Bone marrow (tissue), 2 donors: ENCODE data around the gene ZSWIM6.
A peak's percentile ranks its signal among the peaks of the same experiment; 100 is the strongest.

ENCODE experiments used
- DNase-seq, 2 donors: peaks; one replicate each; lab custom pipeline; 2025; lab: John Stamatoyannopoulos, UW

The ZSWIM6 gene

DNA sequence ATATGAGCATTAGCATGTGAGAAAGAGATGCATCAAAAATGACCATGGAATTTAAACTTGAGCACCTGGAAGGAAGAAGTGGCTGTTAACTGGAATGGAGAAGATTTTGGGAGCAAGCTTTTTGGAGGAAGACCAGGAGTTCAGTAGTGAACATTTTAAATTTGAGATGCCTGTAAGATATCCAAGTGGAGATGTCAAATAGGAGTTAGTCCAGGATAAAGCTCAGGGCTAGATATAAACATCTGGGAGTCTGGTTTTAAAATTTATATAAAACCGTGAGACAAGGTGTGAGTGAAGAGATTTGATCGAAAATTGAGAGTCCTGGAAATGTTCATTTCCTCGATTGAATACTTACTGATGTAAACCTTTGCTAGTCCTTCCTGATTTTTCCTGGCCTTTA is 217.5 kb downstream of the ZSWIM6 start:
- DNase-seq: no peak

DNA sequence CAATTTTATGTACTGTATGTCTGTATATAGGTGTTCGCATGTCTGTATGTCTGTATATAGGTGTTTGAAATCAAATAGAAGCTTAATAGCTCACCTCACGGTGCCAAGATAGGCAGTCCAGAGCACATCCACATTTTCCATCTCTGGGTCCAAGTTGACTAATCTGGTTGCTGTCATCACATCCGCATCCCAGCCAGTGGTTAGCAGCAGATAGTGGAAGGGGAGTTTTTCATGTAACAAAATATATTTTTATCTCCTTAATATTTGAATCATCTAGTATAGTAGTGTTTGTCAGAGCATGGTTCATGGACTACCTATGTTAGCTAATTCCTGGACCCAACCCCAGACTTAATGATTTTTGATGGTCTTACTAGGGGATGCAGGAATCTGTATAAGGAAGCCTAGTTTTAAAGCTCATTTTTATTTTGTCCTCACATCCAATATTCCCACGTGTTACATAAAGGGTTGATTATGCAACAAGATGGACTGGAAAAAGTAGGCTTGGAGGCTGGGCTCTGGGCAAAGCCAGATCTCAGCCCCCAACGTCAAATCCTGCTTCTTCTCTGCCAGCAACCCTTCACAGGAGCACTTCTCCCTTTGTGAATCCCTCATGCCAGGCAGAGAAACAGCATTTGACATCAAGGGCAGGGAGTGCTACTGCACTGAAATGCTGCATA is 219.7 kb downstream of the ZSWIM6 start:
- DNase-seq: no peak

GRCh38 chr5:61559146-61559545 is 227.1 kb downstream of the ZSWIM6 start:
- DNase-seq: no peak

- DNase-seq: no peak
These were observed 227.7 kb downstream of the ZSWIM6 start for GRCh38 chr5:61559722-61560121.

GRCh38 chr5:61563401-61563800 is 231.3 kb downstream of the ZSWIM6 start:
- no peak for DNase-seq

DNA sequence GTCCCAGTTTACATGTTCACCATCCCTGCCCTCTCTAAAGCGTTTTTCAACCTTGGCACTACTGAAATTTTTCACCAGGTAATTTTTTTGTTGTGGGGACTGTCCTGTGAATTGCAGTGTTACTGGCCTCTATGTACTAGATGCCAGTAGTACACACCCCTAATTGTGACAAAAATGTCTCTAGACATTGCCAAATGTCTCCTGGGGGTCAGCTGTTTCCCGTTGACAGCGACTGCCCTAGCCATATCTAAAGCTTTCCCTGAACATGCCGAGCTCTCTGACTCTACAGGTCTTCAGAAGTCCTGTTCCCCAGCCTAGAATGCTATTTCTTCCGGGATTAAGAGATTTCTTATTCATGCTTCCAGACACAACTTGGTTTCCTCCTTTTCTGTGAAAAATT is 235.3 kb downstream of the ZSWIM6 start:
- DNase-seq: no peak

DNA sequence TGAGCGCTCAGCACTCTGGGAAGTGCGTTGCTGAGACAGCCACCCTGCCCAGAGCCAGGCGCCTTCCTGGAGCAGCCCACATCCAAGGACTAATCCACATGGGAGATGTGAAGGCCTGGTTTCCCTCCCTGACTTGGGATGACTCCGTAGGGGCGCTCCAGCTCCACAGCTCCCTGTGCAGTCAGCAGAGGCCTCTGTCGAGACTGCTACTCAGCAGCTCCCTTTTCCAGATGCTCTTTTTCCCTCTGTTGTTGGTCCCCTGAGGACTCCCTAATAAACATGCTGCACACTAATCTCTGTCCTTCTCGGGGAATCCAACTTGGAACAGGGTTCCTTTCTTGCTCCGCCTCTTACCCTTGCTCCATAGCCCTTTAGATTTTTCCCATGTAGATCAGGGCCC is 237.3 kb downstream of the ZSWIM6 start:
- no peak for DNase-seq

DNA sequence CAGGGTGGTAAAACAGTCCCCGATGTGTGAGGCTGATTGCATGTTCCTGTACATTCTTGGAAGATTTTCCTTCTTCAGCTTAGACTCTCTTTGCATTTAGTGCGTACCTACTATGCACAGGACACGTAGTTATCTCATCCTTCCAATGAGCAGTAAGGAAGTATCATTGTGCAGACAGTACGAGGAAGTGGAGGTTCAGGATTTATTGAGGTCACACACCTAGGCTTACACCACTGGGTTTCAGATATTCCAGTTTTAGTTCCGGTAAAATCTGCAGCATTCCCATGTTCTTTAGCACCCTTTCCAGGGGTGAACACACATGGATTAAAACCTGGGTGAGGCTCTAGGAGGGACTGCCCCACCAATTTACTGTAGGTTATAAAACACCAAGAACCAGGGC is 238.7 kb downstream of the ZSWIM6 start:
- DNase-seq: no peak

GRCh38 chr5:61572959-61573358 is 240.9 kb downstream of the ZSWIM6 start:
- no peak for DNase-seq

DNA sequence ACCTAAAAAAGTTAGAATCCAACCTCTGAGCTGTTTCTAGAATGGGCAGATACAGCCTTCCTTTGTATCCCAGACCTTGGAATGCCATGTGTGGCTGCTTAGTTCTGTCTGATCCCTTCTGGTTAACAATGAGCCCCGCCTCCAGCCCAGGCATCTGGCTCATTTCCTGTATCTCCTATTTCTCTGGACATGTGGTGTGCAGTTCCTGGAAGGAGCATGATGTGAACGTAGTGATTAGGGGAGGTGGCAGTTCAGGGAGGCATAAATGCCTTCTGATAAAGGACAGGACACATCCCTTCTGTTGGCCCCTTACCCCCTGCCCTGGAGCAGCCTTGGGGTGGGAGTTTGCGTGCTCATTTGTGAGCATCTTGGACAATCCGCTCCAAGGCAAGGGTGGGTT is 243.0 kb downstream of the ZSWIM6 start:
- no peak for DNase-seq

DNA sequence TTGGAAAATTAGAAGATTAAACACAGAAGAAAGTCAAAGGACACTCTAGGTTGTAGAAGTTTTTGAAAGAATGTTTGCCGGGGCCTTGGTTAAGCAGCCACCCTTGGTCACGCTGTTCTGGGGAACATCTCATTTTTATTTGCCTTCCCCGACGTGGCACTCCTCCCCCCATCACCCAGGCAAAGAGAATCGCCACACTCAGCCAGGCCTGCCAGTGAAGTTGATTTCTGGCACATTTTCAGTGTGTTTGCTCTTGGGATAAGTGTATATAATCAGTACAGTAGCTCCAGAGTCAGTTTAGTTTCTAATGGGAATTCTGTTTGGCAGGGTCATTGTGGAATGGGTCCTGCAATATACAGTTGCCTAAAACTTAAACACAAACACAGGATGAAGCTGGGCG is 243.5 kb downstream of the ZSWIM6 start:
- no peak for DNase-seq

- no peak for DNase-seq
These were observed 244.5 kb downstream of the ZSWIM6 start for GRCh38 chr5:61576556-61576955.

- no peak for DNase-seq
These were observed 246.9 kb downstream of the ZSWIM6 start for GRCh38 chr5:61578858-61579503.

GRCh38 chr5:61582205-61582820 is 250.3 kb downstream of the ZSWIM6 start:
- DNase-seq: no peak

DNA sequence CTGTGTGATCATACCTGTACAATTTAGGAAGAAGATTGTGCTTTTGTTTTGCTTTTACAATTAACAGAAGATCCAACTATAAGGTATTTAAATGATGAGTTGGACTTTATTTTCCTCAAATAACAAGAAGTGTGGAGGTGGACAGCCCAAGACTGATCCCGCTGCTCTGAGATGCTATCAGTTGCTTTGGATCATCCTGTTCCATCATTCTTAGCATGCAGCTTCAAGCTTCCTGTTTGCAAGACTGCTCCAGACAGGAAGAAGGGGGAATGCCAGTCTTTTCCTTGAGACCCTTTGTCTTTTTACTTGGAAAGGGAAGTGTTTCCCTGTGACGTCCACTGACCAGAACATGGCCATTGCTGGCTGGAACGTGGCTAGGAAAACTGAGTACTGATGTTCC is 250.8 kb downstream of the ZSWIM6 start:
- DNase-seq: no peak

DNA sequence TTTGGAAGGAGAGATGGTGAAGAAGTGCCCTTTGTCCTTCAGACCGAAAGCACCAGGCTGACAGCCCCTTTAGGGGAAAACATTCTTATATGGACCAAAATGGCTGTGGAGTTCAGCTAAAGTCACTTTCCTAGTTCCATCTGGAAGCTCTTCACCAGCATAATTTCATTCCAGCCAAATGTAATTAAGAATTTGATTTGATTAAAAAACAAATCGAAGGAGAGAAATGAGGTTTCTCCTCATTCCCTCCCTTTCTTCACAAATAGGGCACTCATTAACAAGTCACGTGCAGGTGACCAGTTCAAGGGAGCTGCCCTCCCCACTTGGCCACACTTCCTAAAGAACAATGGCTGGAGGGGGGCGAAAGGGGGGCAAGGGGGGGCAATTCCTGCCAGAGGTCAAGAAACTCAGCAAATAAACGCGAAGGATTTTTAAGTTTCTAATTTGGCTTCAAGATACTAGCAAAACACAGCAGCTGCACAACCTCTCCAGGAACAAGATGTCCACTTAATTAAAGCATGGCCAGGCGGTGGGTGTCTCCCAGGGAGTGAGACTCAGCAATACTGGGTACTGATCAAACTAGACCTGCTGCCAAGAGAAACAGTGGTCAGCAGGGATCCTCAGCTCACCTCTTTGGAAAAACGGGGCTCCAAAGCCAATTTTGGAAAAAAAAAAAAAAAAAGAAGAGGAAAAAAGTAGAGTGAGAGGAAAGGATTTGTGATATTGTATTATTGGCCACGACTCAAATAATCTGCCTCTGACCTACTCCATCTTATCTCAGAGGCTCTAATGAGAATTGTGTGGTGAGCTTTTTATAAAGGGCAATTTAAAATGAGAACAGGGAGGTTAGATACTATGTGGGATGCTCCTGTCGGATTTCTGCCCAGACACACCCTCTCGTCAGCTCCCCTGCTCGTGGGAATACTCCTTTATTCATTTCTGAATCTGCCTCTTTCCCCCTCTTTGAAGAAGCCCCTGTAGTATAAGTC is 254.3 kb downstream of the ZSWIM6 start:
- DNase-seq: no peak

DNA sequence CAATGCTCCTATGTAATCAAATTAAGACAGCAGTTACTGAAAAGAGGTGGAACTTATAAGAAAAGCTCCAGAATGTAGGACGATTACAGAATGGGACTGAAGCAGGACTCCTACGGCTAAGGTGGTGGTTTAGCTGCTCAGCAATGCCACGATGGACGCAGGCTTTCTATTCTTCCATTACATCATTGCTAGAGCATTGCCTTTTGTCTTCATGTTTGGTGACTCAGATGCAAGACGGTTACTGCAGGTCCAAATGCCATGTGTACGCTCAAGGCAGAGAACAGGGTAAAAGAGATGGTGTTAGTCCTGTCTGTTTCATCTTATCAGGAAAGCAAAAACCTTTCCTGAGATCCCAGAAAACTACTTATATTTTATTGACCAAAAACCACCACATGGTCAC is 255.1 kb downstream of the ZSWIM6 start:
- DNase-seq: no peak

- DNase-seq: no peak
These were observed 256.2 kb downstream of the ZSWIM6 start for GRCh38 chr5:61588216-61588615.

DNA sequence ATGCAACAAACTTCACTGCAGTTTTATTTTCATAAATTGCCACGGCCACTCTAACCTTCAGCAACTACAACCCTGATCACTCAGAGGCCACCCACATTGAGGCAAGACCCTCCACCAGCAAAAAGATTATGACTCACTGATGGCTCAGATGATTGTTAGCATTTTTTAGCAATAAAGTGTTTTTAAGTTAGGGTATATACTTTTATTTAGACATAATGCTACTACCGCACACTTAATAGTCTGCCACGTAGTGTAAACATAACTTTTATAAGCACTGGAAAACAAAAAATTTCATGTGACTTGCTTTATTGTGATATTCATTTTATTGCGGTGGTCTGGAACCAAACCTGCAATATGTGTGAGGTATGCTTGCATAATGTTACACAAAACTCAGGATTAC is 257.9 kb downstream of the ZSWIM6 start:
- DNase-seq: no peak

- DNase-seq: no peak
These were observed 258.4 kb downstream of the ZSWIM6 start for GRCh38 chr5:61590473-61590872.

GRCh38 chr5:61591859-61592258 is 259.8 kb downstream of the ZSWIM6 start:
- DNase-seq: no peak

- DNase-seq: peak in 1 of 2 donors; percentile 33
These were observed 263.4 kb downstream of the ZSWIM6 start for GRCh38 chr5:61595426-61595825.
